Retina (tissue), 1 donor: ENCODE data around the gene NRXN3.
A peak's percentile ranks its signal among the peaks of the same experiment; 100 is the strongest.

Experiments used
- DNase-seq: peaks from one replicate; pipeline ENCODE4 v3.0.0-alpha.2; 2016

Gene NRXN3

DNA sequence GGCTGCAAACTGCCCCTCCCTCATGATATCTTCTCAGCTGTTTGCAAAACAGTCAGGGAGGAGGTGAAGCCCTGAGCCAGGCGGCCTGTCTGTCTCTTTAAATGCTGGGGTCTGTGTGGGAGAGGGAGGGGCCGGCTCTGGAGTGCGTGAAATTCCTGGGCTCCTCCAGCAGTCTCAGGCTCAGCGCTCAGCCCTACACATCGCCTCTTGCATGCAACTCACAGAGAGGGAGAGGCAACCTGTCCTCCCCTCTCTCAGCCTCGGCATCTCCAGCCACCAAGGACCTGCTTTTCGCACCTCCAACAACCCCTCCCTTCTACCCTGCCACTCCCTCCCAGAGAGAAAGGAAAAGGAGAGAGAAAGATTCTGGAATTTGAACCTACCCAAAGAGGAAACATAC, at the start of gene NRXN3:
Gene NRXN3 (plus strand): TSS at position 171 of the 400 bp plus-strand sequence. CDS start 72,721 bp downstream, outside the sequence.
- DNase-seq, result peak; percentile 76

- no peak for DNase-seq
Observed at GRCh38 chr14:78122436-78122835, 47.7 kb upstream of the NRXN3 start.

DNA sequence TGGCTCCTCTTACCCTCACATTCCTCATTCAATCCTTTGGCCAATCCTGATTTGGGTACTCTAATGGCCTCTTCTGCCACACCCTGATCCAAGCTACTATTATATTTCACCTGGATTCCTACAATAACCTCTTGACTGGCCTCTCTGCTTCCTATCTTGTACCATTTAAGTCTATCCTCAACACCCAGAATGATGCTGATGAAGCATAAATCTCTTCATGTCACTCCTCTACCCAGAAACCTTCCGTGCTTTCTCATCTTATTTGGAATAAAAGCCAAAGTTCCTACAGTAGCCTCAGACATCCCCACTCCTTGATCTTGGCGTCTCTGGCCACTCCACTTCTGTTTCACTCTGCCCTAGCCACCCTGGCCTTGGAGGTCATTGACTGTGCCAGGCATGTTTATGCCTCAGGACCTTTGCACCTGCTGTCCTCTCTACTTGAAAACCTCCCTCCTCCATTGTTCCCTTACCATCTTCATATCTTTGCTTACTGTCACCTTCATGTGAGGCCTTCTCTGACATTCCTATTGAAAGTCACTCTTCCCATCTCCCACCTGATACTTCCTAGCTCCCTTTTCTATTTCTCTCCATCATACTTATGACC, 46.4 kb upstream of the NRXN3 start:
- no peak for DNase-seq

DNA sequence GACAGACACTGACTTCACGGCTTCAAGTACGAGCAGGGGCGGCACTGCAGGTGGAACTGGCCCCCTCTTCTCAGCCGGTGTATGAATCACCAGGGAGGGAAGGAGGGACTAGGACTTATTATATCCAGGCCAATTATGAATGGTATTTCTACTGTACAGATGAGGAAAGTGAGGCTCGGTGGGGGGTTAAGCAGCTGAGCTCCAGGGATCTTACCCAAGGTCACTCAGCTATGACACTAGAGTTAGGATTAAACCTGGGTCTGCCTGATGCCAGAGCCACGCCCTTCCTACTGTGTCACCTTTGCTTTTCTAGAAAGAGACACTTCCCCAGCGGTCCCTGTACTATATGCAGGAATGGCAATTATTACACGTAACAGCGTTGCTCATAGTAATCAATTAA, 42.2 kb upstream of the NRXN3 start:
- no peak for DNase-seq

- DNase-seq, result no peak
Observed at GRCh38 chr14:78129375-78129774, 40.8 kb upstream of the NRXN3 start.

DNA sequence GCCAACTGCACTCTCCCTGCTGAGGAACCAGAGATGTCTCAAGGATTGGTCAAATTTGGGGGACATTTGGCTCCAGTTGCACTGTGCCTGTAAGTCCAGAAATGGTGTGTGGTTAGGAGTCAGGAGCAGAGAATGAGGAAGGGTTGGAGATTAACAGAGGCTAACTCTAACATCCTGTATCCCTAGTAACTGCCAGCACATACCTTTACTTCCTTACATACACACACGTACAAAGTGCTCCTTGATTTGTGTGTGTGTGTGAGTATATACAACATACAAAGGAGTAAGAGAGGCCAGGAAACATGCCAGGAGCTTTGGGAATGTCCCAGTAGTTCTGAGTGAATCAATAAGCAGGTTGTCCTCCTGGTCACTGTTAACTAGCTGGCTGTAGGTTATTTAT, 39.8 kb upstream of the NRXN3 start:
- no peak for DNase-seq

GRCh38 chr14:78131201-78131600, 39.0 kb upstream of the NRXN3 start:
- DNase-seq, result no peak

DNA sequence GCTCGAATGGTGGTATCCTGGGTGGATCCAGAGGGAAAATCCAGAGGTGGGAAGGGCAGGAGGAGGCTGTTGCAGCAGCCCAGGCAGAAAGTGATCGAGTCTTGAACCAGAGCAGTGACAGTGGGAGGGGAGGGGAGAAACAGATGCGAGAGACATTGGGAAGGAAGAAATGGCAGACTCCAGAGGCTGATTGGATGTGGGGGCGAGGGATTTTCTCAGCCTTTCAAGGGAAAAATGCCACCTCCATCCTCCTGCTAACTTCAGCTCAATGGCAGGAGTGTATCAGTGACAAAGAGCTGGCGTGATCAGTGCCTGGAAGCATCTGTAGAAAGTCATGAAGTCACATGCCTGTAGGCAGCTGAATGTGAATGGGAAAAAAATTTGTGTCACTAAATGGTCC, 38.6 kb upstream of the NRXN3 start:
- DNase-seq, result no peak

- no peak for DNase-seq
Observed at GRCh38 chr14:78135450-78135891, 34.7 kb upstream of the NRXN3 start.

GRCh38 chr14:78136695-78137094, 33.5 kb upstream of the NRXN3 start:
- DNase-seq, result no peak

GRCh38 chr14:78141590-78141989, 28.6 kb upstream of the NRXN3 start:
- DNase-seq, result no peak

GRCh38 chr14:78142998-78143397, 27.2 kb upstream of the NRXN3 start:
- DNase-seq, result no peak

- no peak for DNase-seq
Observed at GRCh38 chr14:78143489-78144145, 26.6 kb upstream of the NRXN3 start.

DNA sequence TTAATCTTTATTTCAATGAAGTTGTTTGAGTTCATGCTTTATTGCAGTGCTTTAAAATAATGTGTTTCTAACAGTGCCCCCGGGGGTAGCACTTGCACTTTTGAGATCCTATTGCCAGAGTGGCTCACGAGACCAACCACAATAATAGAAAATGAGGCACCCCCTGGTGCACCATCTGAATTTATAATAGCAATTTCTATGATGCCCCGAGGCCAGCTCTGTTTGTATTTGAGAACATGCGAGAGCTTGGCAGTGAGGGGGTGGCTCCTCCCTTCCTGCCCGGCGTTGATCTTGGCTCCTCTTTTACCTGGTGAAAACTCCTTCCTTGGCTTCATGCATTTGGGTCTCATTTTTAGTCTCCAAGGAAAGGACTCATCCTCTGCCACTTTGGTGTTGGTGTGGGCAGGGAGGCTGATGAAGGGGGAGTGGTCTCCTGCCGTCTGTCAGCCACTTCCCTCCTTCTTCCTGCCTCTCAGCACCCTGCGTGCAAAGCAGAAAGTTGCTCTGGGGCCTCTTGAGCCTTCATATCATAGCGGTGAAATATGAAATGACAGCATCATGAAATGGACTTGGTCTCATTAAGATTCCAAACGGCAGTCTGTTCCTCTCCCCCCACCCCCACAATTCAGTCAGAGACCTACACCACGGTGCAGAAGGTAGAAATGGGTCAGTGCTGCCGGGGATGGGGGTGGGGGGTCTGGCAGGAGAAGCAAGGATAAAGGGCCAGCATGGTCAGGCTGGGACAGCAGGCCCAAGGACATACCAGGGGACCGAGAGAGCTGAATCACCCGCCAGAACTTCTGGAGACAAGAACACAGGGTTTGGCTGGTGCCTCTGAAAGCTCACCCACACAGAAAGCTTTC, 17.7 kb upstream of the NRXN3 start:
- peak; percentile 75 for DNase-seq

DNA sequence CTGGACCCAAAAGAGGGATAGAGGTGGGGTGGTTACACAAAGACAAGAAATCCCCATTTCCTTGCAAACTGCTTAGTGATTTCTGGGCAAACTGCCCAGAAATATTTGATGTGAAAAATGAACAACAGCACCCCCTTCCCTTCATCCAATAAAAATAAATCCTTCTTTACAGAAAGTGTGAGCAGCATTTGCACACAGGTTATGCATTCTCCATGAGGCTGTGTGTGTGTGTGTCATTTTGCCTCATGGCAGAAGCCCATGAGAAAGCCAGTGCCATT, 17.2 kb upstream of the NRXN3 start:
- DNase-seq, result no peak

- DNase-seq, result peak; percentile 8
Observed at GRCh38 chr14:78154827-78155226, 15.3 kb upstream of the NRXN3 start.

- DNase-seq, result no peak
Observed at GRCh38 chr14:78156196-78156595, 14.0 kb upstream of the NRXN3 start.

- DNase-seq, result peak; percentile 41
Observed at GRCh38 chr14:78157494-78158437, 12.4 kb upstream of the NRXN3 start.

GRCh38 chr14:78162202-78162601, 8.0 kb upstream of the NRXN3 start:
- no peak for DNase-seq

DNA sequence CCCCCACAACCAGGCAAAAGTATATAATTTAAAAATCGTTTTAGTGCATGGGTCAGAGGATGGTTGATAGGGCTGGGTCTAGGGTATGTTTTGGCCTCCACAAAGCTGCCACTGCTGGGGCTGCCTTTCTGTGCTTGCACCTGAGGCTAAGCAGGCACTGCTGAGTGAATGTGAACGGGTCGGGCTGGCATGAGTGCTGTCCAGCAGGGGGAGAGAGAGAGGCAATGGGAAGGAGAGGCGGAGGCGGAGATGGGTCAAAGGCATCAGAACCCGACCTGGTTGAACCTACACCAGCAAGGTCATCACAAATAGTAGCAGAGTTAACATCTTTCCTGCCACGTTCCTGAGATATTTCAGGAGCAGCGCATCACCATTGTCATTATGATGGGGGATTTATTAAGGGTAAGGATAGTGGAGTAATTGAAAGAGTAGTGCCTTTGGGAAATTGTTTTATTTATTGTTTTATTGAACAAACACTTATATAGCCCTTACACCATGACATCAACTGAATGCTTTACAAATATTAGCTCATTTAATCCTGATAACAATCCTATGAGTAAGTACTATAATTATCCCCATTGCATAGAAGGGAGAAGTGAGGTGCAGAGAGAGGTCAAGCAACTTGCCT, 5.8 kb upstream of the NRXN3 start:
- DNase-seq, result peak; percentile 41

DNA sequence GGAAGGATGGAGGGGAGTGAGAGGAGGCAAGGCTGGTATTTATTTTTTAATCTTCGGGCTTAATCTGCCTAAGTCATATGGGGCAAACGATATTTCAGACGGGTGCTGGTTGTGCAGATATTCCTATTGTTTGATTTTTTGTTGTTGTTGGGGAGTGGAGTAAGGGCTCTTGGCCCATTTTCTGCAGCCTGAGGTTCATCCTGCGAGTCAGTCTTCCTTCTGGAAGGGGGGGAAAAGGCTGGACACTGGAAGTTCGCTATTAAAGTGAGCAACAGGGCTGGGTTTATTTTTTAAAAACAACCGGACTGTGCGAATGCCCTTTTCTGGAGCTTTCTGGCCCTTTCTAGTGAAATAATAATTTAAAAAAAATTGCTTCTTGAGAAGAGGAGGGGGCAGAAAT, 2.3 kb downstream of the NRXN3 start:
- DNase-seq, result no peak

DNA sequence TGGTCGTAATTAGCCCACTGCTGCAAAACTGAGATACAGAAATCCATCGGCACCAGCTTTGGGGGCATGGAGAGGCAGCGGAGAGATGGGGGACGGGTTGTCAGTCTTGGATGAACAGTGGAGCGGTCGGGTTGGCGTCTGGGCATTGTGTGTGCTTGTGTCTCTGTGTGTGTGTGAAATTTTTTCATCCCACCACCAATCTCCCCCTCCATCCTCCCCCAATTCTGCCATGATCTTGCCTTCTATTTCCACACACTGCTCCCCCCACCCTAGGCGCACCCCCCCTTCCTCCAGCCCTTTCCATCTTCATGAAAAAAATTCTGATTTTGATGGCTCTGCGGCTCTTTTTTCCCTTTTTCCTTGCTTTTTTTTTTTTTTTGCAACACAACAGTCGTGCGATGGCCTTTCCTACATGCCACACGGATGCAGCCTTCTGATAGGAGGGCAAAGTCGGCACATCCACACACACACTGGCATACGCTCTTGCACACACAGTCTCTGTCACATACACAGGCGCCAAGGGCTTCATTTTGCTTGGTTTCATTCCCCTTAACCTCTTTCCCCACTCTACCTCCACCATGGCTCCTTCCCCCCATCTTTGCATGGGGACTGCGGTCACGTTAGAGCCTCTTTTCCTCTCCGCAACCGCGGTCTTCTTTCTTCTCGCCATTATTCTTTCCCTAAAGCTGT, 3.3 kb downstream of the NRXN3 start:
- no peak for DNase-seq
